ENCODE measurements around the gene MSH3.

MSH3 gene

DNA sequence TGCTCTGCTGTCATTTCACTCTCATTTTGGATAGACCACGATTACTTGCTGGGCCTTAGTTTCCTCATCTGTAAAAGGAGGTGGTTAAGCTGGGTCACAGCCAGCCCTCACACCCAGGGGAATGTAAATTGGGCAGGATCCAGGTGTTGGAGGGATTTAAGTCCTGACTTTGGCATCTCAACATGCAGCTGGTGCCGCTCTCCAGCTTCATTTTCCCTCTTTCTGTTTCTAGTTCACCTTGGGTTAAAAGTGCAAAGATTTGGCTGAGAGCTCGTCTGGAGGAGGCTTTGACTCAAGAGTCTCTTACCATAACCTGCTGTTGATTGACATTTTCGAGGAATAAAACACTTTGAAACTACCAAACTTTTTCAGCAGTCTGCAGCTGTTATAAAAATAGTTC lies 144.6 kb downstream of the MSH3 start:
- Histone ChIP-seq H2AFZ (ENCODE audit: low read length) (no peak overlapping the region), H4K20me1 (ENCODE audit: insufficient read depth, low read length, poor library complexity, severe bottlenecking) (no peaks in the 10 kb centered on the region), H3K4me3 (ENCODE audit: low read length, poor library complexity, severe bottlenecking) (no peak overlapping the region), H3K4me2 (ENCODE audit: low read depth, low read length, poor library complexity, severe bottlenecking) (no peak overlapping the region), H3K27me3 (ENCODE audit: insufficient read depth, low read length, poor library complexity, severe bottlenecking) (no peaks in the 10 kb centered on the region), H3K4me1 (ENCODE audit: insufficient read depth, low read length, poor library complexity, severe bottlenecking) (no peaks in the 10 kb centered on the region), H3K79me2 (ENCODE audit: insufficient read depth, low read length) (no peaks in the 10 kb centered on the region), H3K9me2 (replicated peaks; ENCODE audit: low read depth, low read length) (no peaks in the 10 kb centered on the region), H3F3A (ENCODE audit: low read depth) (no peaks in the 10 kb centered on the region), H3K9me3 (ENCODE audit: insufficient read depth, low read depth, low read length) (no peaks in the 10 kb centered on the region), H3K9ac (ENCODE audit: low read depth, low read length, poor library complexity, severe bottlenecking) (no peak overlapping the region), H3K36me3 (ENCODE audit: insufficient read depth, low read length) (peaks cover 32% of the 10 kb centered on the region; the same call in 1 of the 2 replicates)
- TF ChIP-seq, protein P1, sequence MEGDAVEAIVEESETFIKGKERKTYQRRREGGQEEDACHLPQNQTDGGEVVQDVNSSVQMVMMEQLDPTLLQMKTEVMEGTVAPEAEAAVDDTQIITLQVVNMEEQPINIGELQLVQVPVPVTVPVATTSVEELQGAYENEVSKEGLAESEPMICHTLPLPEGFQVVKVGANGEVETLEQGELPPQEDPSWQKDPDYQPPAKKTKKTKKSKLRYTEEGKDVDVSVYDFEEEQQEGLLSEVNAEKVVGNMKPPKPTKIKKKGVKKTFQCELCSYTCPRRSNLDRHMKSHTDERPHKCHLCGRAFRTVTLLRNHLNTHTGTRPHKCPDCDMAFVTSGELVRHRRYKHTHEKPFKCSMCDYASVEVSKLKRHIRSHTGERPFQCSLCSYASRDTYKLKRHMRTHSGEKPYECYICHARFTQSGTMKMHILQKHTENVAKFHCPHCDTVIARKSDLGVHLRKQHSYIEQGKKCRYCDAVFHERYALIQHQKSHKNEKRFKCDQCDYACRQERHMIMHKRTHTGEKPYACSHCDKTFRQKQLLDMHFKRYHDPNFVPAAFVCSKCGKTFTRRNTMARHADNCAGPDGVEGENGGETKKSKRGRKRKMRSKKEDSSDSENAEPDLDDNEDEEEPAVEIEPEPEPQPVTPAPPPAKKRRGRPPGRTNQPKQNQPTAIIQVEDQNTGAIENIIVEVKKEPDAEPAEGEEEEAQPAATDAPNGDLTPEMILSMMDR (conservative IDR thresholded peaks at IDR 0.05; ENCODE audit: low read length): no peak
- TF ChIP-seq EZH2phosphoT487 (IDR thresholded peaks at IDR 0.05; ENCODE audit: borderline replicate concordance): no peak

DNA sequence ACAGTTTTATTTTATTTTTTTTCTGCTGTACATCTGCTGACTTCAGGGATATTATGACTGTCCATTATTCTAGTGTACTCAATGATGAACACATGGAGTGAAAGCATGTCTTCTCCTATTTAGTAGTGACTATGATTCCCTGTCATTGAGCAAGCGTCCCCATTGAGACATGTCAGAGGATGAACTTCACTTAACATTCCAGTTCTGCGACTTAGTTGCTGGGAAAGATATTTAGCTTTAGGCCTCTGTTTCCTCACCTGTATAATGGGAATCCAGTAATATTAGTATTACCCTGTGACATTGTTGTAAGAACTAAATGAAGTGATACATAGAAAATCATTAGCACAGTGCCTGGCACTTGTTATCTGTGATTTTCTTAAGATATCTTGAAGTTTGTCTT lies 145.1 kb downstream of the MSH3 start:
- no peak overlapping the region for H3K4me3 ChIP-seq (ENCODE audit: low read length, poor library complexity, severe bottlenecking)
- H3F3A ChIP-seq (ENCODE audit: low read depth): no peaks in the 10 kb centered on the region
- H3K79me2 ChIP-seq (ENCODE audit: insufficient read depth, low read length): no peaks in the 10 kb centered on the region
- peaks cover 29% of the 10 kb centered on the region; the same call in 1 of the 2 replicates for H3K36me3 ChIP-seq (ENCODE audit: insufficient read depth, low read length)
- H3K9me3 ChIP-seq (ENCODE audit: insufficient read depth, low read depth, low read length): no peaks in the 10 kb centered on the region
- no peaks in the 10 kb centered on the region for H4K20me1 ChIP-seq (ENCODE audit: insufficient read depth, low read length, poor library complexity, severe bottlenecking)
- H3K27me3 ChIP-seq (ENCODE audit: insufficient read depth, low read length, poor library complexity, severe bottlenecking): no peaks in the 10 kb centered on the region
- H2AFZ ChIP-seq (ENCODE audit: low read length): no peak overlapping the region
- H3K4me1 ChIP-seq (ENCODE audit: insufficient read depth, low read length, poor library complexity, severe bottlenecking): no peaks in the 10 kb centered on the region
- H3K9ac ChIP-seq (ENCODE audit: low read depth, low read length, poor library complexity, severe bottlenecking): no peak overlapping the region
- TF ChIP-seq EZH2phosphoT487 (IDR thresholded peaks at IDR 0.05; ENCODE audit: borderline replicate concordance): no peak
- TF ChIP-seq, protein P1 (conservative IDR thresholded peaks at IDR 0.05; ENCODE audit: low read length): no peak
- H3K9me2 ChIP-seq (replicated peaks; ENCODE audit: low read depth, low read length): no peaks in the 10 kb centered on the region
- no peak overlapping the region for H3K4me2 ChIP-seq (ENCODE audit: low read depth, low read length, poor library complexity, severe bottlenecking)

DNA sequence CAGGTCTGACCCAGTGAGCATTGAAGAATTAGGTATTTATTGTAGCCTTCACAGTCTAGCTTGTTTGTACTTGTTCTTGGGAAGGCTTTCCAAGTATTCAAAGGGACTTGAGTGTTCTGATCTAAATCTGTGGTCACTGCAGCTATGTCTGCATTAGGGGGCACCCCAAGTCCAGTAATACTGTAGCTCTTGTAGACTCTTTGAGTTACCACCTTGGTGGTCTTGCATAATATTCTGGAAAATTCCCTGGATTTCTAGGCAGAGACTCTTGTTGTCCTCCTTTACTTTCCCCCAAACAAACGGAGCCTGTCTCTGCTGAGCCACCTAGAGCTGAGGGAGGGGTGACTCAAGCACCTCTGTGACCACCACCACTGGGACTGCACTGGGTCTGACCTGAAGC lies 149.9 kb downstream of the MSH3 start:
- Histone ChIP-seq H4K20me1 (ENCODE audit: insufficient read depth, low read length, poor library complexity, severe bottlenecking) (no peaks in the 10 kb centered on the region), H2AFZ (ENCODE audit: low read length) (no peak overlapping the region), H3F3A (ENCODE audit: low read depth) (no peaks in the 10 kb centered on the region), H3K4me1 (ENCODE audit: insufficient read depth, low read length, poor library complexity, severe bottlenecking) (no peaks in the 10 kb centered on the region), H3K4me3 (ENCODE audit: low read length, poor library complexity, severe bottlenecking) (no peak overlapping the region), H3K79me2 (ENCODE audit: insufficient read depth, low read length) (no peaks in the 10 kb centered on the region), H3K36me3 (ENCODE audit: insufficient read depth, low read length) (peaks cover 33% of the 10 kb centered on the region; the same call in 1 of the 2 replicates), H3K27me3 (ENCODE audit: insufficient read depth, low read length, poor library complexity, severe bottlenecking) (no peaks in the 10 kb centered on the region), H3K9me2 (replicated peaks; ENCODE audit: low read depth, low read length) (no peaks in the 10 kb centered on the region), H3K4me2 (ENCODE audit: low read depth, low read length, poor library complexity, severe bottlenecking) (no peak overlapping the region), H3K9me3 (ENCODE audit: insufficient read depth, low read depth, low read length) (no peaks in the 10 kb centered on the region), H3K9ac (ENCODE audit: low read depth, low read length, poor library complexity, severe bottlenecking) (no peak overlapping the region)
- TF ChIP-seq EZH2phosphoT487 (IDR thresholded peaks at IDR 0.05; ENCODE audit: borderline replicate concordance): no peak
- TF ChIP-seq, protein P1 (conservative IDR thresholded peaks at IDR 0.05; ENCODE audit: low read length): peak; percentile 36

Data from Loucy (cell line).